ACC112 (cell line): ENCODE measurements around the gene KIFC1.
A peak's percentile ranks its signal among the peaks of the same experiment; 100 is the strongest.

ENCODE experiments used
- H2AFZ ChIP-seq: fragments of 200-600 bp; sonication (generic); one replicate; pipeline ENCODE4 v1.6.0; 2017; ENCODE audit warnings: antibody characterized with exemption, low read length; ENCODE audit not compliant: unreplicated experiment
- H3K27ac ChIP-seq: fragments of 200-600 bp; sonication (generic); 2 replicates; pipeline ENCODE4 v1.5.1; 2014; ENCODE audit warnings: low read depth, mild to moderate bottlenecking, antibody characterized with exemption, low read length, moderate library complexity
- H3K27me3 ChIP-seq: fragments of 200-600 bp; sonication (generic); 2 replicates; pipeline ENCODE4 v1.6.1; 2014; ENCODE audit warnings: mild to moderate bottlenecking, antibody characterized with exemption, low read length, moderate library complexity, mixed read lengths; ENCODE audit not compliant: insufficient read depth
- H3K36me3 ChIP-seq: fragments of 200-600 bp; sonication (generic); 2 replicates; pipeline ENCODE4 v1.6.1; 2016; ENCODE audit warnings: mild to moderate bottlenecking, antibody characterized with exemption, low read length, moderate library complexity, mixed read lengths; ENCODE audit not compliant: insufficient read depth
- H3K4me1 ChIP-seq: fragments of 200-600 bp; sonication (generic); one replicate; pipeline ENCODE4 v1.6.1; 2016; ENCODE audit warnings: low read length, mixed read lengths; ENCODE audit not compliant: insufficient read depth, unreplicated experiment, control insufficient read depth
- H3K4me3 ChIP-seq: fragments of 200-600 bp; sonication (generic); 2 replicates; pipeline ENCODE4 v1.5.1; 2014; ENCODE audit warnings: mild to moderate bottlenecking, low read depth, low read length
- H3K79me2 ChIP-seq: fragments of 200-600 bp; sonication (generic); one replicate; pipeline ENCODE4 v1.6.0; 2016; ENCODE audit warnings: low read length; ENCODE audit not compliant: control insufficient read depth, unreplicated experiment, insufficient read depth

Gene KIFC1

GRCh38 chr6:33411632-33412005 lies 20.0 kb downstream of the KIFC1 start:
- Histone ChIP-seq H3K36me3 (peaks cover 5% of the 10 kb centered on the region; the same call in 1 of the 2 replicates), H3K4me1 (peaks cover 18% of the 10 kb centered on the region), H2AFZ (no peak overlapping the region), H3K4me3 (peak overlapping the region; percentile 95), H3K27ac (peak overlapping the region; percentile 84; the same call in 1 of the 2 replicates), H3K79me2 (peaks cover 28% of the 10 kb centered on the region), H3K27me3 (no peaks in the 10 kb centered on the region)

- Histone ChIP-seq H3K4me3 (peak overlapping the region; percentile 95; the same call in 1 of the 2 replicates), H3K4me1 (peaks cover 19% of the 10 kb centered on the region), H3K79me2 (peaks cover 33% of the 10 kb centered on the region), H3K27me3 (no peaks in the 10 kb centered on the region), H3K36me3 (peaks cover 5% of the 10 kb centered on the region; the same call in 1 of the 2 replicates), H2AFZ (no peak overlapping the region), H3K27ac (no peak overlapping the region)
Measured at GRCh38 chr6:33412140-33413009, 20.8 kb downstream of the KIFC1 start.

- peaks cover 37% of the 10 kb centered on the region for H3K79me2 ChIP-seq
- no peaks in the 10 kb centered on the region for H3K27me3 ChIP-seq
- no peak overlapping the region for H3K4me3 ChIP-seq
- H3K36me3 ChIP-seq = 0 out of 2 replicates have a peak, but pooled peaks cover 5% of the 10 kb centered on the region
- H3K4me1 ChIP-seq = peaks cover 20% of the 10 kb centered on the region
- H3K27ac ChIP-seq = no peak overlapping the region
- H2AFZ ChIP-seq = no peak overlapping the region
Measured at GRCh38 chr6:33413241-33414120, 21.9 kb downstream of the KIFC1 start.

GRCh38 chr6:33414592-33415271 lies 23.1 kb downstream of the KIFC1 start:
- Histone ChIP-seq H2AFZ (no peak overlapping the region), H3K27ac (peak overlapping the region; percentile 3; the same call in 1 of the 2 replicates), H3K4me3 (no peak overlapping the region), H3K4me1 (peaks cover 28% of the 10 kb centered on the region), H3K36me3 (0 out of 2 replicates have a peak, but pooled peaks cover 5% of the 10 kb centered on the region), H3K79me2 (peaks cover 43% of the 10 kb centered on the region), H3K27me3 (no peaks in the 10 kb centered on the region)

- H3K4me3 ChIP-seq = peak overlapping the region; percentile 88
- H3K79me2 ChIP-seq = peaks cover 49% of the 10 kb centered on the region
Measured at GRCh38 chr6:33415831-33416230, 24.2 kb downstream of the KIFC1 start.

GRCh38 chr6:33416386-33417127 lies 24.9 kb downstream of the KIFC1 start:
- Histone ChIP-seq H3K4me1 (peaks cover 28% of the 10 kb centered on the region), H3K4me3 (peak overlapping the region; percentile 88), H3K27me3 (no peaks in the 10 kb centered on the region), H3K79me2 (peaks cover 48% of the 10 kb centered on the region), H3K36me3 (0 out of 2 replicates have a peak, but pooled peaks cover 5% of the 10 kb centered on the region), H2AFZ (no peak overlapping the region), H3K27ac (peak overlapping the region; percentile 95)

More at GRCh38 chr6:33415831-33416230, 24.2 kb downstream of the KIFC1 start:
- Histone ChIP-seq H3K36me3 (0 out of 2 replicates have a peak, but pooled peaks cover 5% of the 10 kb centered on the region), H3K27ac (peak overlapping the region; percentile 95), H3K4me1 (peaks cover 28% of the 10 kb centered on the region), H2AFZ (no peak overlapping the region), H3K27me3 (no peaks in the 10 kb centered on the region)

GRCh38 chr6:33417128-33417902 lies 25.7 kb downstream of the KIFC1 start:
- Histone ChIP-seq H3K36me3 (0 out of 2 replicates have a peak, but pooled peaks cover 5% of the 10 kb centered on the region), H2AFZ (peak overlapping the region; percentile 17), H3K27ac (peak overlapping the region; percentile 95), H3K4me3 (peak overlapping the region; percentile 88), H3K27me3 (no peaks in the 10 kb centered on the region), H3K79me2 (peaks cover 54% of the 10 kb centered on the region), H3K4me1 (peaks cover 28% of the 10 kb centered on the region)

- peak within 1 kb of the TSS; percentile 17 for H2AFZ ChIP-seq
- H3K4me1 ChIP-seq = peaks cover 28% of the 10 kb centered on the region
Measured at GRCh38 chr6:33417903-33418689, 26.5 kb downstream of the KIFC1 start, which contains the start of gene CUTA. Gene CUTA, minus strand, starts transcription at chr6:33418107. Its CDS starts 107 bp downstream, at chr6:33418000.

More at GRCh38 chr6:33417903-33418689, 26.5 kb downstream of the KIFC1 start, which contains the start of gene CUTA:
- H3K79me2 ChIP-seq = peaks cover 56% of the 10 kb centered on the region
- no peaks in the 10 kb centered on the region for H3K27me3 ChIP-seq
- peak within 1 kb of the TSS; percentile 88 for H3K4me3 ChIP-seq
- 0 out of 2 replicates have a peak, but pooled peaks cover 5% of the 10 kb centered on the region for H3K36me3 ChIP-seq
- H3K27ac ChIP-seq = peak within 1 kb of the TSS; percentile 95
